NCI-H2196 treated with DMSO at 0.1 percent for 48 hours (cell line): ENCODE results near the gene MREG.
A peak's percentile ranks its signal among the peaks of the same experiment; 100 is the strongest.

Experiments used
- DNase-seq: peaks from one replicate; lab custom pipeline; 2025; ENCODE audit not compliant: unreplicated experiment; lab: John Stamatoyannopoulos, UW

Gene MREG

GRCh38 chr2:216013080-216013909 lies at the start of gene MREG:
Gene MREG (minus strand): TSS chr2:216013551. CDS start chr2:216013327, 224 bp downstream.
- DNase-seq: peak; percentile 72

- DNase-seq: no peak
Measured at GRCh38 chr2:216059233-216059834, 46.0 kb upstream of the MREG start.

GRCh38 chr2:216057688-216058193 lies 44.4 kb upstream of the MREG start:
- DNase-seq: no peak

GRCh38 chr2:216056739-216057138 lies 43.4 kb upstream of the MREG start:
- no peak for DNase-seq

DNA sequence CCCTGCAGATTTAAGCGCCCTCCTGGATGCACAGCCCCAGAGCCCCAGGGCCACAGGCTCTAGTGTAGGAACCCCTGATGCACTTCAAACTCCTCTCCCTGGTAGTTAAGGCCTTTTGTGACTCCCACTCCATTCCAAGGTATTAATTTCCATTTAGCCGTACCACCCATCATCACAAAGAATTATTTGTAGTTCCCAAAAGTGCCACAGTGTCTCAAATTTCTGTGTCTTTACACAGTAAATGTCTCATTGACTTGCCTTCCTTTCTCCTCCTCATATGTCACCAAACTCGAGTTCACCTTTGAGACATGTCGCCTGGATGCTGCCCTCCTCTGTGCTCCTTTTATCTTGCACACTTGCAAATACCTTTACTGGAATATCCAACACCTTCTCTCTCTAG lies 42.3 kb upstream of the MREG start:
- DNase-seq: no peak

GRCh38 chr2:216052420-216052819 lies 39.1 kb upstream of the MREG start:
- no peak for DNase-seq

DNA sequence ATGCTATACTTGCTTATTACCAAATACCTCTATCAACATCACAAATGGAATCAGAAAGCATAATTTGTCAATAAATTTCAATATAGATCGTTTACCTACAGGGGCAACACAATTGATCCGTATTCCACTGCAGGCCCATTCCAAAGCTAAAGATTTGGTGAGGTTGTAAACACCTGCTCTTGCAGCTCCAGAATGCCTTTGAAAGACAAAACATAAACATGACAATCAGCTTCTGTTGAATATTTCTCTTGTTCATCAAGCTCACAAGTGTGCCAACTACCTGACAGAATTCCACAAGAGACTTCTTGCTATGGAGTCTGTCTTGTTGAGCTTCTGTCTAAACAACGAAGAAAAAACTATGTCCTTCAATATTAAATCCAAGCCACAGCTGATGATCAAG lies 38.0 kb upstream of the MREG start:
- no peak for DNase-seq

- no peak for DNase-seq
Measured at GRCh38 chr2:216049452-216049851, 36.1 kb upstream of the MREG start.

- DNase-seq: no peak
Measured at GRCh38 chr2:216047397-216047796, 34.0 kb upstream of the MREG start.

GRCh38 chr2:216044883-216045486 lies 31.6 kb upstream of the MREG start:
- no peak for DNase-seq

- no peak for DNase-seq
Measured at GRCh38 chr2:216043949-216044348, 30.6 kb upstream of the MREG start.

- no peak for DNase-seq
Measured at GRCh38 chr2:216041438-216041837, 28.1 kb upstream of the MREG start.

DNA sequence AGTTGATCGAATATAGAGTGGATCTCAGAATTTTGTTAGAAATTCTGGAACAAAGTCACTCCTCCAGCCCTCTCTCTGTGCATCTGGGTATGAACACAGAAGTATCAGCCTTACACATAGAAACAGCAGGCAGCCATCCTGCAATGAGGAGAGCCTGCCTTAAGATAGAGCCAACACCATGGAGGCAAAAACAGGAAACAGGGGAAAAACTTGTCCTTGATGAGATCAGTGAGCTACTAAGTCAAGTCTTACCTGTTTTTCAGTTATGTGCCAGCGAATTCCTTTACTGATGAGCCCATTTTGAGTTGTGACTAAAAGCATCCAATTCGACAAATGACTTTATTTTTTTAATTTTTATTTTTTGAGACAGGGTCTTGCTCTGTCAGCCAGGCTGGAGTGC lies 26.6 kb upstream of the MREG start:
- no peak for DNase-seq

GRCh38 chr2:216034065-216034464 lies 20.7 kb upstream of the MREG start:
- peak; percentile 9 for DNase-seq

GRCh38 chr2:216033403-216033802 lies 20.1 kb upstream of the MREG start:
- no peak for DNase-seq

DNA sequence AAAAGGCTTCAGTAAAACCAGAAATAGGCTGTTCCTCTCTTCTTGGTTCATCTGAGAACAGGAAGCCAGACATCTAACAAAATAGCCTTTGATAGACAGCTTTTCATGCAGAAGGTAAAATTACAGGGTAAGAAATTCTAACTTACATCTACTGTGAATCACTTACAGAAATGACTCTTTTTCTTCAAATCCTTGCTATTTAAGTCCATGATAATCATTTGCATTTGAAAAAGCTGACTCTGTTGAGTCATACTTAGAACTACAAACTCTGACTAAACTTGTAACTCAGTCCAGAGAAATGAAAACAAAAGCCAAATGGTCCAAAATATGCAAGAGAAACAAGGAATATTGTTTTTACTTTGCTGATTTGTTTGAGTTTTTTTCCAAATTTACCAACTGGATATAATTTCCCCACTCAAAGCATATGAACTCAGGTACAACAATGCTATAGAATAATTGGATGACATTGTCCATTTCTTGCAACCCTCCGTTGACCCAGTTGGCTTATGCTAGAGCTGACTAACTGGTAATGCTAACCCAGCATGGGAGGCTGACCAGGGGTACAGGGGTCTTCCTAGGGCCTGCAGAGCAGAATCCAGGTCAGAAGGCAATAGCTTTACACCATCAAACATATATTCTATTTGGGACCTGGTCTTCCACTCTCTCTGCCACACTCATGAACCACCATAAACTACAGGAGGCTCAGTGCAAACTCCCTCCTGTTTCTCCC lies 18.8 kb upstream of the MREG start:
- no peak for DNase-seq

GRCh38 chr2:216030216-216030615 lies 16.9 kb upstream of the MREG start:
- no peak for DNase-seq

GRCh38 chr2:216029416-216030129 lies 16.2 kb upstream of the MREG start:
- DNase-seq: no peak

GRCh38 chr2:216024779-216025336 lies 11.5 kb upstream of the MREG start:
- DNase-seq: no peak

- no peak for DNase-seq
Measured at GRCh38 chr2:216023055-216023648, 9.8 kb upstream of the MREG start.
